Caco-2 (cell line): Measurements from ENCODE around the gene RASSF8. TPM values are rescaled to one million over a fixed set of nuclear protein-coding genes. Genes with fewer than 3 reads are reported as not detected.

Source experiments
- BruUV-seq: library from RNA; stranded (reverse); fragments of 400-500 nt; replicated peaks from 2 replicates; lab custom pipeline; 2021; lab: Mats Ljungman, UMichigan
- CTCF ChIA-PET: fragments of 300-600 bp; sonication (Branson Sonifier 250); formaldehyde crosslinking; loops from one replicate; lab custom pipeline; 2022; ENCODE audit warnings: antibody characterized with exemption; lab: Charles Lee
- POLR2A ChIA-PET: fragments of 300-600 bp; sonication (Branson Sonifier 250); formaldehyde crosslinking; loops from one replicate; lab custom pipeline; 2022; ENCODE audit warnings: antibody characterized with exemption; lab: Charles Lee
- DNase-seq, 2 experiments: peaks; one replicate each; pipeline versions ENCODE4 v3.0.0 to v3.0.0-alpha.2; 2020 to 2022
- H3K27me3 ChIP-seq: replicated peaks from 2 replicates; pipeline ENCODE4 v1.6.0; 2011; ENCODE audit warnings: low read length; ENCODE audit not compliant: control insufficient read depth, insufficient read depth
- H3K36me3 ChIP-seq: 2 replicates; pipeline ENCODE4 v1.5.1; 2011; ENCODE audit warnings: low read length; ENCODE audit not compliant: control insufficient read depth, insufficient read depth
- H3K4me1 ChIP-seq: fragments of 250-450 bp; sonication (Bioruptor Pico); 2 replicates; pipeline ENCODE4 v1.5.1; 2020; ENCODE audit warnings: mild to moderate bottlenecking
- H3K4me3 ChIP-seq: 2 replicates; pipeline ENCODE4 v1.5.1; 2011; ENCODE audit warnings: low read depth, mild to moderate bottlenecking, control low read depth, low read length
- H3K9me3 ChIP-seq: fragments of 250-450 bp; sonication (Bioruptor Pico); 2 replicates; pipeline ENCODE4 v1.5.1; 2020; ENCODE audit warnings: mild to moderate bottlenecking, moderate library complexity
- H3K27ac Mint-ChIP-seq: one replicate; pipeline ENCODE4 v1.8.0; 2022; ENCODE audit warnings: mixed read lengths; ENCODE audit not compliant: unreplicated experiment
- H3K27me3 Mint-ChIP-seq: one replicate; pipeline ENCODE4 v1.8.0; 2022; ENCODE audit warnings: mixed read lengths; ENCODE audit not compliant: insufficient read depth, unreplicated experiment
- H3K36me3 Mint-ChIP-seq: one replicate; pipeline ENCODE4 v1.8.0; 2022; ENCODE audit warnings: mild to moderate bottlenecking, mixed read lengths; ENCODE audit not compliant: insufficient read depth, unreplicated experiment
- H3K4me1 Mint-ChIP-seq: one replicate; pipeline ENCODE4 v1.8.0; 2022; ENCODE audit warnings: low read depth, mixed read lengths; ENCODE audit not compliant: unreplicated experiment
- H3K4me3 Mint-ChIP-seq: one replicate; pipeline ENCODE4 v1.8.0; 2022; ENCODE audit warnings: mild to moderate bottlenecking, moderate library complexity, mixed read lengths; ENCODE audit not compliant: unreplicated experiment
- H3K9me3 Mint-ChIP-seq: one replicate; pipeline ENCODE4 v1.8.0; 2022; ENCODE audit warnings: mixed read lengths; ENCODE audit not compliant: unreplicated experiment
- CTCF ChIP-seq, 2 experiments: fragments of 200-600 bp in 1 of 2; IDR thresholded peaks; 1 replicate in 1 of 2; 2 replicates in 1 of 2; pipeline versions ENCODE4 v1.5.1 to v1.8.0; 2011 to 2022; ENCODE audit warnings: antibody characterized with exemption in 1 of 2, control low read depth in 1 of 2, inconsistent platforms in 1 of 2, low read depth in 1 of 2, low read length in 1 of 2, mild to moderate bottlenecking in 1 of 2, moderate library complexity in 1 of 2; ENCODE audit not compliant: insufficient read depth in 1 of 2, severe bottlenecking in 1 of 2, unreplicated experiment in 1 of 2
- intact Hi-C: fragments of 100-400 bp; cut with micrococcal nuclease; formaldehyde crosslinking; loops from one replicate; pipeline ENCODE4 v1.10.0; 2022; ENCODE audit not compliant: unreplicated experiment
- total RNA-seq: library from RNA; stranded (reverse); gene quantifications from 2 replicates; pipeline ENCODE4 v1.2.3, GENCODE V29; 2022

Gene RASSF8
- total RNA-seq, 1 experiment from 2014 or later, result 143 TPM

GRCh38 chr12:26000898-26001297, 42.4 kb downstream of the RASSF8 start:
- no TSS peak for BruUV-seq
- no peaks in the 10 kb centered on the region for H3K36me3 ChIP-seq
- Mint-ChIP-seq H3K4me1 (peaks cover 18% of the 10 kb centered on the region), H3K27me3 (no peaks in the 10 kb centered on the region), H3K9me3 (peaks cover 10% of the 10 kb centered on the region), H3K4me3 (no peak overlapping the region), H3K27ac (no peak overlapping the region), H3K36me3 (peaks cover 13% of the 10 kb centered on the region)
- no peak for DNase-seq
- no peak for TF ChIP-seq CTCF (IDR thresholded peaks at IDR 0.05; ENCODE audit: insufficient read depth in 1 of 2, low read depth in 1 of 2, low read length in 1 of 2, severe bottlenecking in 1 of 2, unreplicated experiment in 1 of 2)
- H3K27me3 ChIP-seq, result no peaks in the 10 kb centered on the region
- POLR2A ChIA-PET, result no interaction called here
- CTCF ChIA-PET, result interaction anchor here (0.6 to 0.8 kb wide), 3 partner anchors 158 to 613 kb away, joined by 3 to 4 read pairs (median 3); no protein-coding TSS in a partner anchor
- H3K9me3 ChIP-seq, result peaks cover 6% of the 10 kb centered on the region
- no peak overlapping the region for H3K4me3 ChIP-seq
- intact Hi-C loops, result loop anchor here (1.0 kb wide), 1 partner anchor 324 kb away; no protein-coding TSS in a partner anchor
- H3K4me1 ChIP-seq, result peaks cover 15% of the 10 kb centered on the region

GRCh38 chr12:26001530-26001929, 43.0 kb downstream of the RASSF8 start:
- no TSS peak for BruUV-seq
- H3K27ac Mint-ChIP-seq, result no peak overlapping the region
- no peaks in the 10 kb centered on the region for H3K27me3 ChIP-seq
- H3K36me3 ChIP-seq, result no peaks in the 10 kb centered on the region
- ChIA-PET POLR2A (no interaction called here), CTCF (interaction anchor here (0.6 kb wide), 1 partner anchor 159 kb away, joined by 4 read pairs; no protein-coding TSS in a partner anchor)
- no peak overlapping the region for H3K4me3 Mint-ChIP-seq
- H3K27me3 Mint-ChIP-seq, result no peaks in the 10 kb centered on the region
- H3K4me1 ChIP-seq, result peaks cover 15% of the 10 kb centered on the region
- H3K9me3 ChIP-seq, result peaks cover 6% of the 10 kb centered on the region
- peaks cover 13% of the 10 kb centered on the region for H3K36me3 Mint-ChIP-seq
- no peak for DNase-seq
- peaks cover 18% of the 10 kb centered on the region for H3K4me1 Mint-ChIP-seq
- TF ChIP-seq CTCF (IDR thresholded peaks at IDR 0.05; ENCODE audit: insufficient read depth in 1 of 2, low read depth in 1 of 2, low read length in 1 of 2, severe bottlenecking in 1 of 2, unreplicated experiment in 1 of 2), result no peak
- intact Hi-C loops, result loop anchor here (1.0 kb wide), 1 partner anchor 324 kb away; no protein-coding TSS in a partner anchor
- peaks cover 10% of the 10 kb centered on the region for H3K9me3 Mint-ChIP-seq
- H3K4me3 ChIP-seq, result no peak overlapping the region

GRCh38 chr12:26003065-26003464, 44.6 kb downstream of the RASSF8 start:
- H3K4me1 ChIP-seq, result 0 out of 2 replicates have a peak, but pooled peaks cover 5% of the 10 kb centered on the region
- ChIA-PET POLR2A (no interaction called here), CTCF (no interaction called here)
- no peaks in the 10 kb centered on the region for H3K36me3 ChIP-seq
- no peak overlapping the region for H3K4me3 Mint-ChIP-seq
- no peak for DNase-seq
- no peaks in the 10 kb centered on the region for H3K27me3 ChIP-seq
- peaks cover 18% of the 10 kb centered on the region for H3K36me3 Mint-ChIP-seq
- BruUV-seq, result no TSS peak
- H3K4me1 Mint-ChIP-seq, result peaks cover 24% of the 10 kb centered on the region
- H3K27ac Mint-ChIP-seq, result no peak overlapping the region
- no peaks in the 10 kb centered on the region for H3K27me3 Mint-ChIP-seq
- peaks cover 10% of the 10 kb centered on the region for H3K9me3 Mint-ChIP-seq
- TF ChIP-seq CTCF (IDR thresholded peaks at IDR 0.05; ENCODE audit: insufficient read depth in 1 of 2, low read depth in 1 of 2, low read length in 1 of 2, severe bottlenecking in 1 of 2, unreplicated experiment in 1 of 2), result no peak
- H3K4me3 ChIP-seq, result no peak overlapping the region
- intact Hi-C loops, result no loop called here
- H3K9me3 ChIP-seq, result peaks cover 6% of the 10 kb centered on the region
